Parathyroid adenoma (tissue), 2 donors: ENCODE results near the gene SNX25.
"Not testable (repeated sequence)": the region's sequence is repeated elsewhere in the genome, so short reads cannot be mapped to it uniquely, and the experiment has no call there.

Source experiments
- H2AFZ ChIP-seq: fragments of 300-600 bp; sonication (generic); one replicate; pipeline ENCODE4 v1.7.0; 2017; ENCODE audit warnings: antibody characterized with exemption, mild to moderate bottlenecking
- H3K27ac ChIP-seq: fragments of 300-600 bp; sonication (generic); one replicate; pipeline ENCODE4 v1.7.0; 2017
- H3K27me3 ChIP-seq: fragments of 300-600 bp; sonication (generic); one replicate; pipeline ENCODE4 v1.7.0; 2017; ENCODE audit warnings: low read length; ENCODE audit not compliant: control insufficient read depth, insufficient read depth
- H3K36me3 ChIP-seq: fragments of 300-600 bp; sonication (generic); one replicate; pipeline ENCODE4 v1.7.0; 2017; ENCODE audit warnings: low read length; ENCODE audit not compliant: control insufficient read depth, insufficient read depth
- H3K4me1 ChIP-seq: fragments of 300-600 bp; sonication (generic); one replicate; pipeline ENCODE4 v1.7.0; 2017; ENCODE audit warnings: control low read depth
- H3K4me2 ChIP-seq: fragments of 300-600 bp; sonication (generic); one replicate; pipeline ENCODE4 v1.7.0; 2017; ENCODE audit warnings: low read length
- H3K4me3 ChIP-seq: fragments of 300-600 bp; sonication (generic); one replicate; pipeline ENCODE4 v1.7.0; 2017; ENCODE audit warnings: low read depth, low read length
- H3K79me2 ChIP-seq: fragments of 300-600 bp; sonication (generic); one replicate; pipeline ENCODE4 v1.7.0; 2017; ENCODE audit warnings: control low read depth
- H3K9ac ChIP-seq: fragments of 300-600 bp; sonication (generic); one replicate; pipeline ENCODE4 v1.7.0; 2017; ENCODE audit warnings: mild to moderate bottlenecking
- H3K9me3 ChIP-seq: fragments of 300-600 bp; sonication (generic); one replicate; pipeline ENCODE4 v1.7.0; 2017; ENCODE audit warnings: low read length; ENCODE audit not compliant: control insufficient read depth
- TF ChIP-seq, protein P1 (sequence below): fragments of 300-600 bp; sonication (generic); IDR thresholded peaks from one replicate; pipeline ENCODE4 v1.7.0; 2017; ENCODE audit warnings: antibody characterized with exemption, mild to moderate bottlenecking
- donor health status: primary hyperparathyroidism.

Gene SNX25

DNA sequence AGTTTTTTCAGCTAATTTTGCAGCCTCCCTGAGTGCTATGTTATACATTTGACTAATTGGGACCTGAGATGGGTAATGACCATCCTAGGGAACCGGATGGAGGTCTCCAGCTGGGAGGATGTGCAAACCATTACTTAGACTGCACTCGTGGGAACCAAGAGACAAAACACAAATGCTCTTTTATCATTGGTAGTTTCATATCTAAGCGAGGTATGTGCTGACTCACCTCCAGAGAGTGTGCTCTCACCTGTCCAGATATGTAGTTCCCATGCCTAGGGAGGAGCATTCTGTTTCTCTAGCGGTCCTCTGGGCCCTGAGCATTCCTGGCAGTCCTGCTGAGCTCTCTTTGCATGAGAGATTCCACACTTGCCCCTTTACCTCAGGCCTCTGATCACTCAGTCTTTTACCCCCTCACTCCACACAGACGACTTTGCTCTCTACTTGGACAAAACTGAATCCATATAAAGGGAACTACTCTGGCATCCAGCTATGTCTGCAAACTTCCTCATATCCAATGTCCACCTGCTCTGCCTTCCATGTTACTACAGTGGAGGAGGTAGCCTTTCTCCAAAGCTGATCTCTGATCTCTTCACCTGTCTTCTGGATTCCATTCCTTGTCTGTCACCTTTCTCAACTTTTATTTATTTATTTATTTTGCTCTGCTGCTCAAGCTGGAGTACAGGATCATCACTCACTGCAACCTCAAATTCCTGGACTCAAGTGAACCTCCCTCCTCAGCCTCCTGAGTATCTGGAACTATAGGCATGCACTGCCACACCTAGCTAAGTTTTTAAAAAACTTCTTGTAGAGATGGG, 97.9 kb downstream of the SNX25 start:
- Histone ChIP-seq H3K4me3 (no peak overlapping the region), H2AFZ (no peak overlapping the region), H3K9ac (no peak overlapping the region), H3K9me3 (no peaks in the 10 kb centered on the region), H3K79me2 (no peaks in the 10 kb centered on the region), H3K27me3 (no peaks in the 10 kb centered on the region), H3K36me3 (no peaks in the 10 kb centered on the region), H3K4me2 (no peak overlapping the region), H3K27ac (no peak overlapping the region), H3K4me1 (no peaks in the 10 kb centered on the region)
- TF ChIP-seq, protein P1, sequence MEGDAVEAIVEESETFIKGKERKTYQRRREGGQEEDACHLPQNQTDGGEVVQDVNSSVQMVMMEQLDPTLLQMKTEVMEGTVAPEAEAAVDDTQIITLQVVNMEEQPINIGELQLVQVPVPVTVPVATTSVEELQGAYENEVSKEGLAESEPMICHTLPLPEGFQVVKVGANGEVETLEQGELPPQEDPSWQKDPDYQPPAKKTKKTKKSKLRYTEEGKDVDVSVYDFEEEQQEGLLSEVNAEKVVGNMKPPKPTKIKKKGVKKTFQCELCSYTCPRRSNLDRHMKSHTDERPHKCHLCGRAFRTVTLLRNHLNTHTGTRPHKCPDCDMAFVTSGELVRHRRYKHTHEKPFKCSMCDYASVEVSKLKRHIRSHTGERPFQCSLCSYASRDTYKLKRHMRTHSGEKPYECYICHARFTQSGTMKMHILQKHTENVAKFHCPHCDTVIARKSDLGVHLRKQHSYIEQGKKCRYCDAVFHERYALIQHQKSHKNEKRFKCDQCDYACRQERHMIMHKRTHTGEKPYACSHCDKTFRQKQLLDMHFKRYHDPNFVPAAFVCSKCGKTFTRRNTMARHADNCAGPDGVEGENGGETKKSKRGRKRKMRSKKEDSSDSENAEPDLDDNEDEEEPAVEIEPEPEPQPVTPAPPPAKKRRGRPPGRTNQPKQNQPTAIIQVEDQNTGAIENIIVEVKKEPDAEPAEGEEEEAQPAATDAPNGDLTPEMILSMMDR = no peak

DNA sequence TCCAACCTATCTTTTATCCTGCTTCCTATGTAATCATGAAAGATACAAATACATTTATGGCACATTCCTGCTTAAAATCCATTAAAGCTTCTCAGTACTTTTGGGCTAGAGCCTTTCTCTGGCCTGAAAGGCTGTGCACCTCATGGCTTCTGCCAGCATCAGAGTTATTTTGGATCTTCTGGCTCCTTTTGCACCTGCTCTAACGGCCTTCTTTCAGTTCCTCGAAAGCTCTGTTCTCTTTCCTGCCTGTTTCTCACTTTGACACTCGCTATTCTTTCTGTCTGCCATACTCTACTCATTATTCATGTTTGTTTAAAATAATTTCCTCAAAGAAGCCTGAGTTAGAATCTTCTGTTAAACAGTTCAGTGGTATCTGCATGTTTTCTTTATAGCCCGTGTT, 100.4 kb downstream of the SNX25 start:
- H3K79me2 ChIP-seq = no peaks in the 10 kb centered on the region
- H3K4me3 ChIP-seq = no peak overlapping the region
- no peak overlapping the region for H2AFZ ChIP-seq
- no peak overlapping the region for H3K27ac ChIP-seq
- no peaks in the 10 kb centered on the region for H3K27me3 ChIP-seq
- no peaks in the 10 kb centered on the region for H3K36me3 ChIP-seq
- H3K9ac ChIP-seq = no peak overlapping the region
- no peaks in the 10 kb centered on the region for H3K4me1 ChIP-seq
- no peak overlapping the region for H3K4me2 ChIP-seq
- no peaks in the 10 kb centered on the region for H3K9me3 ChIP-seq
- TF ChIP-seq, protein P1 = no peak

DNA sequence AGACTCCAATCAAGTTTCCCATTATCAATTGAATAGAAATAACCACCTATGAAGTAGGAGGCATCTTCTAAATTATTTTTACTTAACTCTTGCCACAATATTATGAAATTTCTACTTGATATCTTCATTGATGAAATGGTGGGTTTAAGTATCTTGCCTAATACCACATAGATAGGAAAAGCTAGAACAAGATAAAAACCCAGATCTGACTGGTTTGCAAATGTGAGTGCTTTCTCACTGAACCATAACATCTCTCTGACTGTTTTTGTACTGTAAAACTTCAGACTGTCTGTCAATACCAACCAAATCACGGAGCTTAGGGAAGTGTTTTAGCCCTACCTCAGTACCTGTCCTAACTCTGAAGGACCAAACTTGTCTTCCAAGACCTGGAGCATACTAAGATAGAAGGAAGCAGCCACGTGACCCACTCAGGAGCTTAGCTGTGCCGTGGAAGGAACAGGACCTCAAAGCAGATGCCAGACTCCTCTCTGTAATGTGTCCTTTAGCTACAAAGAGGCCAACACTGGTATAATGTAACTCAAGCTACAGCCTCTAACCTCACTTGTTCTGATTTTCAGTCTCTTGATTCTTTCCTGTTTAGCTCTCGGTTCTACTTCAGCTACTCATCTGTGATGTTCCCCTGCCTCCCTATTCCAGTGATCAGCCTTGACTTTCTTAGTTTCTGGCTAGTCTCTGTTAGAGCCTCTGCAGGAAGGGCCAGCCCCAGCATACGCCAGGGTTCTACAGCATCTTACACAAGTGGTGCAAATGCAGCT, 101.9 kb downstream of the SNX25 start:
- Histone ChIP-seq H3K4me3 (no peak overlapping the region), H2AFZ (no peak overlapping the region), H3K9ac (no peak overlapping the region), H3K36me3 (no peaks in the 10 kb centered on the region), H3K4me1 (no peaks in the 10 kb centered on the region), H3K9me3 (no peaks in the 10 kb centered on the region), H3K27ac (no peak overlapping the region), H3K79me2 (no peaks in the 10 kb centered on the region), H3K27me3 (no peaks in the 10 kb centered on the region), H3K4me2 (no peak overlapping the region)
- TF ChIP-seq, protein P1 = no peak

DNA sequence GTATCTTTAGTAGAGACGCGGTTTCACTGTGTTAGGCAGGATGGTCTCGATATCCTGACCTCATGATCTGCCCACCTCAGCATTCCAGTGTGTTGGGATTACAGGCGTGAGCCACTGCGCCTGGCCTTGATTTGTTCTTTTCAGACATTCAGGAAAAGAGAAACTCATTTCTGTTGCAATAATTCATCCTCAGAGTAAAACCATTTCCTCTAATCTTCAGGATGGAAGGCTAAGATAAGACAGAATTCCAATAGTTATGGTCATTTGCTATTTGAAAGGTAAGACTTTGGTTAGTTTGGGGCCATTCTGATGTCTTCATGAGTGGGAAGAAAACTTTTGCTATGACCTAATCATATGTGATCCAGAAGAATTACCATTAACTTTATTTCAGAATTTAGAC, 103.3 kb downstream of the SNX25 start:
- no peak overlapping the region for H3K4me3 ChIP-seq
- H3K4me1 ChIP-seq = no peaks in the 10 kb centered on the region
- no peak overlapping the region for H3K4me2 ChIP-seq
- H3K9me3 ChIP-seq = no peaks in the 10 kb centered on the region
- no peak overlapping the region for H2AFZ ChIP-seq
- H3K27me3 ChIP-seq = no peaks in the 10 kb centered on the region
- no peak overlapping the region for H3K27ac ChIP-seq
- H3K79me2 ChIP-seq = no peaks in the 10 kb centered on the region
- TF ChIP-seq, protein P1 = no peak
- H3K9ac ChIP-seq = no peak overlapping the region
- no peaks in the 10 kb centered on the region for H3K36me3 ChIP-seq

DNA sequence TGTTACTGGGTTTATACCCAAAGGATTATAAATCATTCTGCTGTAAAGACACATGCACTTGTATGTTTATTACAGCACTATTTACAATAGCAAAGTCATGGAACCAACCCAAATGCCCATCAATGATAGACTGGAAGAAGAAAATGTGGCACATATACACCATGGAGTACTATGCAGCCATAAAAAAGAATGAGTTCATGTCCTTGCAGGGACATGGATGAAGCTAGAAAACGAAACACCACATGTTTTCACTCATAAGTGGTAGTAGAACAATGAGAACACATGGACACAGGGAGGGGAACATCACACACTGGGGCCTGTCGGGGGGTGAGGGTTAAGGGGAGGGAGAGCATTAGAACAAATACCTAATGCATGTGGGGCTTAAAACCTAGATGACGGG, 108.1 kb downstream of the SNX25 start:
- not testable (repeated sequence) for H3K27ac ChIP-seq, H3K9me3 ChIP-seq, H3K79me2 ChIP-seq, H3K36me3 ChIP-seq, H2AFZ ChIP-seq, H3K4me2 ChIP-seq, H3K4me3 ChIP-seq, H3K9ac ChIP-seq, H3K4me1 ChIP-seq, H3K27me3 ChIP-seq
